Measurements from ENCODE around the gene HSDL1.

GRCh38 chr16:84085773-84086172 is 59.2 kb downstream of the HSDL1 start:
- TF ChIP-seq, protein P1, sequence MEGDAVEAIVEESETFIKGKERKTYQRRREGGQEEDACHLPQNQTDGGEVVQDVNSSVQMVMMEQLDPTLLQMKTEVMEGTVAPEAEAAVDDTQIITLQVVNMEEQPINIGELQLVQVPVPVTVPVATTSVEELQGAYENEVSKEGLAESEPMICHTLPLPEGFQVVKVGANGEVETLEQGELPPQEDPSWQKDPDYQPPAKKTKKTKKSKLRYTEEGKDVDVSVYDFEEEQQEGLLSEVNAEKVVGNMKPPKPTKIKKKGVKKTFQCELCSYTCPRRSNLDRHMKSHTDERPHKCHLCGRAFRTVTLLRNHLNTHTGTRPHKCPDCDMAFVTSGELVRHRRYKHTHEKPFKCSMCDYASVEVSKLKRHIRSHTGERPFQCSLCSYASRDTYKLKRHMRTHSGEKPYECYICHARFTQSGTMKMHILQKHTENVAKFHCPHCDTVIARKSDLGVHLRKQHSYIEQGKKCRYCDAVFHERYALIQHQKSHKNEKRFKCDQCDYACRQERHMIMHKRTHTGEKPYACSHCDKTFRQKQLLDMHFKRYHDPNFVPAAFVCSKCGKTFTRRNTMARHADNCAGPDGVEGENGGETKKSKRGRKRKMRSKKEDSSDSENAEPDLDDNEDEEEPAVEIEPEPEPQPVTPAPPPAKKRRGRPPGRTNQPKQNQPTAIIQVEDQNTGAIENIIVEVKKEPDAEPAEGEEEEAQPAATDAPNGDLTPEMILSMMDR (IDR thresholded peaks at IDR 0.05): no peak
- TF ChIP-seq POLR2A (IDR thresholded peaks at IDR 0.05): no peak
- TF ChIP-seq POLR2AphosphoS5 (IDR thresholded peaks at IDR 0.05): no peak
- no peak for TF ChIP-seq EP300 (IDR thresholded peaks at IDR 0.05)
